Tibial nerve (tissue), 4 donors: ENCODE results near the gene C1orf159. TPM values are rescaled to one million over a fixed set of nuclear protein-coding genes. Genes with fewer than 3 reads are reported as not detected.

Source experiments
- DNase-seq, 2 donors: peaks; one replicate each; pipeline ENCODE4 v3.0.0-alpha.2; 2019; ENCODE audit warnings: low spot score in 2 of 2
- H3K27ac ChIP-seq, 4 donors: fragments of 200-600 bp; sonication (generic) in 3 of 4; one replicate each; pipeline ENCODE4 v1.5.1; 2017 to 2019; ENCODE audit warnings: mild to moderate bottlenecking in 1 of 4
- H3K27me3 ChIP-seq, 2 donors: fragments of 200-600 bp; sonication (generic) in 1 of 2; one replicate each; pipeline versions ENCODE4 v1.5.1 to v1.6.0; 2017 to 2019
- H3K36me3 ChIP-seq, 3 donors: fragments of 200-600 bp; sonication (generic); one replicate each; pipeline ENCODE4 v1.5.1; 2018 to 2019
- H3K4me1 ChIP-seq, 4 donors: fragments of 200-600 bp; sonication (generic) in 3 of 4; one replicate each; pipeline ENCODE4 v1.5.1; 2017 to 2019
- H3K4me3 ChIP-seq, 4 donors: fragments of 200-600 bp; sonication (generic) in 3 of 4; one replicate each; pipeline ENCODE4 v1.5.1; 2017 to 2019; ENCODE audit warnings: mild to moderate bottlenecking in 1 of 4, moderate library complexity in 1 of 4
- H3K9me3 ChIP-seq, 4 donors: fragments of 200-600 bp; sonication (generic) in 3 of 4; one replicate each; pipeline ENCODE4 v1.5.1; 2017 to 2019
- CTCF ChIP-seq, 5 experiments: fragments of 200-600 bp in 3 of 5; fragments of 450-650 bp in 2 of 5; sonication (generic) in 3 of 5; IDR thresholded peaks; one replicate each; pipeline ENCODE4 v1.5.1; 2016 to 2019; ENCODE audit warnings: antibody characterized with exemption in 5 of 5, mild to moderate bottlenecking in 3 of 5, moderate library complexity in 2 of 5
- EP300 ChIP-seq, 2 donors: sonication (generic); formaldehyde crosslinking; IDR thresholded peaks; one replicate each; pipeline ENCODE4 v1.6.1; 2017; ENCODE audit warnings: antibody characterized with exemption in 2 of 2, mild to moderate bottlenecking in 1 of 2
- POLR2A ChIP-seq, 2 donors: fragments of 450-650 bp; IDR thresholded peaks; one replicate each; pipeline ENCODE4 v1.6.1; 2017; ENCODE audit warnings: antibody characterized with exemption in 2 of 2, mild to moderate bottlenecking in 2 of 2, moderate library complexity in 2 of 2
- WGBS, 2 donors: methylation state at CpG; one replicate each; pipeline ENCODE4 v1.1.5; 2018; 5-methylcytosine and 5-hydroxymethylcytosine counted together
- total RNA-seq, 4 donors: library from RNA; depleted of rRNA; stranded (reverse); fragments of >200 nt; gene quantifications; one replicate each; pipeline ENCODE4 v1.1.0, GENCODE V29; 2016

C1orf159 gene
- total RNA-seq, 4 donors from 2014 or later = 18.4 to 29.4 (median 23.1) TPM

- peaks cover 0 to 17% of the 10 kb centered on the region in 2 donors for H3K27me3 ChIP-seq
- 75 to 84% methylated on average over 45 to 48 of the region's 48 CpGs for WGBS, 2 donors
Observed at GRCh38 chr1:1132042-1132950, 16.4 kb upstream of the C1orf159 start.

GRCh38 chr1:1130206-1131120 lies 14.6 kb upstream of the C1orf159 start:
- Histone ChIP-seq H3K4me1 (peaks cover 0 to 16% (median 0%) of the 10 kb centered on the region in 4 donors), H3K36me3 (no peaks in the 10 kb centered on the region), H3K9me3 (no peaks in the 10 kb centered on the region), H3K27ac (peak overlapping the region in 1 of 4 donors; percentile 55), H3K4me3 (peak overlapping the region in 1 of 4 donors; percentile 3), H3K27me3 (no peaks in the 10 kb centered on the region)
- 77 to 78% methylated on average over 43 of the region's 43 CpGs for whole genome bisulfite sequencing, 2 donors
- DNase-seq = no peak
- TF ChIP-seq CTCF (IDR thresholded peaks at IDR 0.05) (no peak), POLR2A (IDR thresholded peaks at IDR 0.05) (no peak), EP300 (IDR thresholded peaks at IDR 0.05) (no peak)

More at GRCh38 chr1:1132042-1132950, 16.4 kb upstream of the C1orf159 start:
- Histone ChIP-seq H3K4me3 (no peak overlapping the region), H3K27ac (peak overlapping the region in 1 of 4 donors; percentile 56), H3K4me1 (peaks cover 0 to 26% (median 5%) of the 10 kb centered on the region in 4 donors), H3K9me3 (no peaks in the 10 kb centered on the region), H3K36me3 (no peaks in the 10 kb centered on the region)
- TF ChIP-seq POLR2A (IDR thresholded peaks at IDR 0.05) = no peak
- TF ChIP-seq CTCF (IDR thresholded peaks at IDR 0.05) = no peak
- TF ChIP-seq EP300 (IDR thresholded peaks at IDR 0.05) = no peak
- DNase-seq = no peak

GRCh38 chr1:1129381-1129821 lies 13.5 kb upstream of the C1orf159 start:
- 60 to 77% methylated on average over 17 to 19 of the region's 19 CpGs for WGBS, 2 donors
- no peak for TF ChIP-seq POLR2A (IDR thresholded peaks at IDR 0.05)
- no peak for TF ChIP-seq EP300 (IDR thresholded peaks at IDR 0.05)
- no peak for TF ChIP-seq CTCF (IDR thresholded peaks at IDR 0.05)
- DNase-seq = no peak

GRCh38 chr1:1128454-1129139 lies 12.7 kb upstream of the C1orf159 start:
- no peak overlapping the region for H3K4me3 ChIP-seq
- DNase-seq = no peak
- peaks cover 0 to 9% (median 0%) of the 10 kb centered on the region in 4 donors for H3K4me1 ChIP-seq
- no peaks in the 10 kb centered on the region for H3K27me3 ChIP-seq
- peak overlapping the region in 1 of 4 donors; percentile 65 for H3K27ac ChIP-seq
- no peaks in the 10 kb centered on the region for H3K36me3 ChIP-seq
- 76 to 87% methylated on average over 27 to 32 of the region's 32 CpGs for WGBS, 2 donors
- no peaks in the 10 kb centered on the region for H3K9me3 ChIP-seq
- TF ChIP-seq POLR2A (IDR thresholded peaks at IDR 0.05) = no peak
- TF ChIP-seq EP300 (IDR thresholded peaks at IDR 0.05) = no peak
- TF ChIP-seq CTCF (IDR thresholded peaks at IDR 0.05) = no peak

More at GRCh38 chr1:1129381-1129821, 13.5 kb upstream of the C1orf159 start:
- Histone ChIP-seq H3K4me3 (no peak overlapping the region), H3K4me1 (peaks cover 0 to 9% (median 0%) of the 10 kb centered on the region in 4 donors), H3K9me3 (no peaks in the 10 kb centered on the region), H3K27me3 (no peaks in the 10 kb centered on the region), H3K36me3 (no peaks in the 10 kb centered on the region), H3K27ac (peak overlapping the region in 1 of 4 donors; percentile 65)
